Fibroblast of the conjunctiva (primary cell): ENCODE results near the gene MKLN1.
A peak's percentile ranks its signal among the peaks of the same experiment; 100 is the strongest.
"Not testable (repeated sequence)": the region's sequence is repeated elsewhere in the genome, so short reads cannot be mapped to it uniquely, and the experiment has no call there.

ENCODE experiments used
- DNase-seq: peaks from one replicate; pipeline ENCODE4 v3.0.0-alpha.2; 2010; ENCODE audit warnings: low read depth

MKLN1 gene

GRCh38 chr7:131312838-131313237, 14.8 kb upstream of the MKLN1 start:
- no peak for DNase-seq

- no peak for DNase-seq
Measured at GRCh38 chr7:131320603-131321002, 7.1 kb upstream of the MKLN1 start.

- DNase-seq, result no peak
Measured at GRCh38 chr7:131321656-131322055, 6.0 kb upstream of the MKLN1 start.

- no peak for DNase-seq
Measured at GRCh38 chr7:131322061-131322460, 5.6 kb upstream of the MKLN1 start.

GRCh38 chr7:131322861-131323260, 4.8 kb upstream of the MKLN1 start:
- DNase-seq, result no peak

- DNase-seq, result no peak
Measured at GRCh38 chr7:131325179-131325840, 2.4 kb upstream of the MKLN1 start.

GRCh38 chr7:131326576-131326975, 1.1 kb upstream of the MKLN1 start:
- no peak for DNase-seq

GRCh38 chr7:131327049-131327625, 539 bp upstream of the MKLN1 start:
- peak; percentile 53 for DNase-seq

- DNase-seq, result no peak
Measured at GRCh38 chr7:131328377-131329175, 900 bp downstream of the MKLN1 start.

- no peak for DNase-seq
Measured at GRCh38 chr7:131329176-131329570, 1.5 kb downstream of the MKLN1 start.

GRCh38 chr7:131330299-131330698, 2.6 kb downstream of the MKLN1 start:
- DNase-seq, result no peak

- no peak for DNase-seq
Measured at GRCh38 chr7:131331806-131332205, 4.1 kb downstream of the MKLN1 start.

- not testable (repeated sequence) for DNase-seq
Measured at GRCh38 chr7:131332729-131333128, 5.1 kb downstream of the MKLN1 start.

- no peak for DNase-seq
Measured at GRCh38 chr7:131335639-131336381, 8.1 kb downstream of the MKLN1 start.

- DNase-seq, result no peak
Measured at GRCh38 chr7:131336956-131337355, 9.3 kb downstream of the MKLN1 start.

GRCh38 chr7:131338173-131338572, 10.5 kb downstream of the MKLN1 start:
- DNase-seq, result no peak

- DNase-seq, result no peak
Measured at GRCh38 chr7:131338691-131339390, 11.2 kb downstream of the MKLN1 start.

- DNase-seq, result no peak
Measured at GRCh38 chr7:131341690-131342089, 14.0 kb downstream of the MKLN1 start.

- no peak for DNase-seq
Measured at GRCh38 chr7:131342864-131343442, 15.3 kb downstream of the MKLN1 start.

- DNase-seq, result no peak
Measured at GRCh38 chr7:131346885-131347592, 19.4 kb downstream of the MKLN1 start.

GRCh38 chr7:131352032-131352431, 24.4 kb downstream of the MKLN1 start:
- DNase-seq, result no peak
